GM18861 (cell line): ENCODE results near the gene ANGPTL2.
"Not testable (repeated sequence)": the region's sequence is repeated elsewhere in the genome, so short reads cannot be mapped to it uniquely, and the experiment has no call there.

Source experiments
- ATAC-seq: cut with Tn5 transposase; IDR thresholded peaks from one replicate; pipeline ENCODE4 v1.9.1; 2021; ENCODE audit not compliant: unreplicated experiment

ANGPTL2 gene

DNA sequence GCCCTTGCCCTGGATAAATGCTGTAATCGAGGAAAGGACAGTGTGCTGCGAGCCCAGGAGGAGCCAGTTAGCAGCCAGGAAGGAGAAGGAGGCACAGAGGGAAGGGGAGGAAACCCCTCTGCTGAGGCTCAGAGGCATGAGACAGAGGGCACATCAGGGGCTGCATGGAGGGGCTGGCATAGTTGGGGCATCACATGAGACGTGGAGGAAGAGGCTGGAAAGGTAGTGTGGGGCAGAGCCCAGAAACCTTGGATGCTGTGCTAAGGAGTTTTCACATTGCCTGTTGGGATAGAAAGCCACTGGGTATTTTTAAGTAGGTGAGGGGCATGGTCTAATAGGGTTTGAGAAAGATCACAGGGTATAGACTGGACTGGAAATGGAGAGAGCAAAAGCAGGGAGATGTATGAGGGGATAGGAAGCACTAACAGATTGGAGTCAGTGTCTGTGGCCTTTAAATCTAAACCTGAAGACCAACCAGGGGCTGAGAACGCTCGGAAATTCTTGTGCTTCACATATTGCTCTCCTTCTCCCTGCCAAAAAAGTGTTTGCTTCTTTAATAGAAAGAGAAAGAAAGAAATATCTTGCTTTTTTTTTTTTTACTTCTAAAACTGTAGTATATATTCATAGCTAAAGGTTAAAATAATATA is 33.0 kb upstream of the ANGPTL2 start:
- ATAC-seq: no peak

DNA sequence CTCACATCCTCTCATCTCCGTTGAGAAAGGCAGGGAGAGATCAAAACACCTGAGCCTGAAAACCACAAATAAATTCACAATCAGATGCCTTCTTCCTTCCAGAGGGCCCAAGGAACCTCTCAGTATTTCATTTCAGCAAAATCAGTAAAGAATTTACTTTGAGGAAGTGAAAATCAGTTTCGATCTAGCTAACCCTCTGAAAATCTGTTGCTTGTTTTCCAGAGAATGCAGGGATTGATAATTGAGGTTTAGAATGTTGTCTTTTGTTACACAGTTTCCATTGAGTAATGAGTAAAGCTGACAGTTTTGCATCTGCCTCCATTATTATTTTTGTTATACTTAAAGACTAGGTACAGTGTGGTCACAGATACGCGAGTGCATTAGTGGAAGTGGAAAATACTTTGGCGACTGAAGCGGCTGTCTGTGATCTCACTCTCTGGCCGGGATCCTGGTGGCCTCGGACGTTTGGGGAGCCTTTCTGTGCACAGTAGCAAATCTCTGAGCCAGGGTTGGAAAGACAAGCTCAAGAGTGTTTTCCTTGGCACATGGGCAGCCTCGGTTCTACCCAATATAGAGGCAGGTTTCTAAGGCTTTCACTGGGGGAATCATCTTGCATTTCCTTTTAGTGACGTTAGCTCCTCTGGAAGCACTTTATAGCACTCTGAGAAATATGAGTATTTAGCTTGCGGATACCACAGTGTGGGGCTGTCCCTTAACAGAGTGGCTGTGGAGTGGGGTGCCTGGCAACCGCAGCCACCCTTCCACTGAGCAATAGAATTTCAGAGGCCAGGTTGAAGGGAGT is 32.2 kb upstream of the ANGPTL2 start:
- ATAC-seq: no peak

DNA sequence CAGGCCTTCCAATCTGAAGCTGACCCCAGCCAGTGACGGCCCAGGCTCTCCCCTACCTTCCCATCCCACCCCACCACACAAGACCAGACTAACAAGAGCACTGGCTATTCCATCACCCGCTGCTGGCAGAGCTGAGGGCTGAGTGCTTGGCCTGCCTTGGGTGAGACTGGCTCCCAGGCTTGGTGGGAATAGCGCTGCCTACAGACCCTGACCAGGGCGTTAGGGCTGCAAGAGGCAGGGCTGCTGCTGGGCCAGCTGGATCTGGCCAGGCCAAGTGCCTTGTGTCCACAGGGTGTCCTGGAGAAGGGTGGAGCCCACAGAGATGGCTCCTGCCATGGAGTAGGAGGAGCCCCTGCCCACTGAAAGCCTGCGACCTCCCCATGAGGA is 31.6 kb upstream of the ANGPTL2 start:
- no peak for ATAC-seq

DNA sequence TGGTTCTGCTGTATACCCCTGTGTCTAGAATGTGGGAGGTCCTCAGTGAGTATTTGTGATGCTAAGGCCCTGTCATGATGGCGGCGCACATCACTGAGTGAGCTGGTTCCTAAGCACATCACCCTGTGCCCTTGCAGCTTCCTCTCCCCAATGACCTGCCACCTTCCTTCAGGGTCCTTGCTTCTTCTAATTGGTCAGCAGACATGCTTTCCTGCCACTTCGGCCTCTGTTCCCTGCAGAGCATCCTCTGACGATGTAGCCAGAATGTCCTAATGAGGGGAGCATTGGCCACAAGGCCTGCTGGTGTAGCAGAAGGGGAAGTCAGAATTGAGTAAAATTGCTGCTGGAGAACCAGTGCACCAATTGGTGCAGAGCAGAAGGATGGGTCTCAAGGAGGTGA is 31.1 kb upstream of the ANGPTL2 start:
- ATAC-seq: no peak

DNA sequence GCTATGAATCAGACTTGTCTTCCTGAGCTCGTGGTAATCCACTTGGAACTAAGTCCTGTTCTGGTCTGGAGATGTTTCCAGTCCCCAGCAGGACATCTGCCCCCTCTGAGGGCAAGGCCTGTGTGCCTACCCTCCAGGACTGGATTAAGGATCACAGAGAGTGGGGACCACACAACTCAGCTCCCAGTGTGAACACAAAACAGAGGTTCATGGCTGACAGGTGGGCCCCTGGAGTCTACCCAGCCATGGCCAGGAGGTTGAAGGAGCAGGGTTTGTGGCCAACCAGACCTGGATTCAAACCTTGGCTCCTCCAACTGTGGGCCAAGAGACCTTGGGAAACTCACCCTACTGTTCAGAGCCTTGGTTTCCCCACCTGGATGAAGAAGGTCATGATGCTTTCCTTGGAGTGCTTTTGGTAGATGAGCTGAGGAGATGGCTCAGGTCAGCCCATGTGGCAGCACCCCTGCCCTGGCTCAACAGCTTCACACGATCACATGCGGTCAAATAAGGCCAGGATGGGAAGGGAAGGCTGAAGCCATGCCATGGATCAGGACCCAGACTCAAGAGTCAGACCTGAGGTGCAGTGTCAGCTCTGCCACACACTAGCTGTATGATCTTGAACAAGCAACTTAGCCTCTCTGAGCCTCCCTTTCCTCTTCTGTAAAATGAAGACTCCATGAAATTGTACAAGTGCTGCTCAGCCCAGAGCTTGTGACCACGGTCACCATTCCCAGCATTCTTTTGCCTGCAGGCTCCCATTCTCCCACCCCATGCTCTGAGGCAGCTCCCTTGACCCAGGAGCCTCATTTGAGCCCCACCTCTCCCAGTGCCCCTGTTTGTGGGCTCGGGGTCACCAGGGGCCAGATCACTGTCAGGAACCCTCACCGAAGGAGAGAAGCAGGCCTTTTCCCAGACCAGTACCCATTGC is 27.3 kb upstream of the ANGPTL2 start:
- no peak for ATAC-seq

DNA sequence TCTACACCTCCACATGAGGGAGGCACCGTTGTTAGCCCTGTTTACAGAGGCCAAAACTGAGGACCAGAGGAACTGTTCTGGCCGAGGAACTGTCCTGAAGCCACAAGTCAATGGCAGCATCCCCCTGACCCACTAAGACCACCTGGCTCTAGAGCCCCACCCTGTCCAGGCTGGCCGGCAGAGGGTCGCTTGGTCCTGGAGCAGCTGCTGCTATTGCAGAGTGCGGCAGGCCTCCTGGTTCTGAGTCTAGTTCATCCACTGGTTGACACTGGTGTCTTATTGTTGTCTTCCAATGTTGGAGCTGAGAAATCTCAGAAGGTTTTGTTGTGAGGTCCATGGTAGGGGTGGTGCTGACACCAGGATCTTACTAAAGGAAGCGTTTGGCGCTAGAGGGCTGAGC is 26.6 kb upstream of the ANGPTL2 start:
- ATAC-seq: no peak

DNA sequence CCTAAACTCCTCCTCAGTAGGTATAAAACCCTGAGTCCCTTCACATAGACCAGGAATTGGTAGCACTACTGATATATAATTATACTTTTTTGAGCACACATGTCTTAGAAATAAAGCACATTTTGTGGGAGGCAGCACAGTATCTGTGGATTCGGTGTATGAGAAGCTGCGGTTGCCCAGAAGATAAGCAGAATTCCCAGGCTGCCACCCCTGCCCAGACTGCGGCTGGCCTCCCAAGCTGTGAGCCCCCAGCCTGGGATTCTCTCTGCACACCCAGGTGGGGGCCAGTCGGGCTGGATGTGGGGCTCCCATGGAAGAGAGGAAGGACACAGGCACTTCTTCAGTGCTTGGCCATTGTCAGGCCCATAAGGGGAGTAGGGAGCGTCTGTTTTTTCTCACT is 25.6 kb upstream of the ANGPTL2 start:
- ATAC-seq: no peak

DNA sequence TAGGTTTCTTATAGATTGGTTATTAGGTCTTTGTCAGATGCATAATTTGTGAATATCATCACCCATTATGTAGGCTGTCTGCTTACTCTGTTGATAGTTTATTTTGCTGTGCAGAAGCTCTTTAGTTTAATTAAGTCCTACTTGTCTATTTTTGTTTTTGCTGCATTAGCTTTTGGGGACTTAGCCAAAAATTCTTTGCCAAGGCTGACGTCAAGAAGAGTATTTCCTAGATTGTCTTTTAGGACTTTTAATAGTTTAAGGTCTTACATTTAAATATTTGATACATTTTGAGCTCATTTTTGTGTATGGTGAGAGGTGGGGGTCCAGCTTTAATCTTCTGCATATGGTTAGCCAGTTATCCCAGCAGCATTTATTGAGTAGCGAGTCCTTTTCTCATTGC is 24.8 kb upstream of the ANGPTL2 start:
- no peak for ATAC-seq

DNA sequence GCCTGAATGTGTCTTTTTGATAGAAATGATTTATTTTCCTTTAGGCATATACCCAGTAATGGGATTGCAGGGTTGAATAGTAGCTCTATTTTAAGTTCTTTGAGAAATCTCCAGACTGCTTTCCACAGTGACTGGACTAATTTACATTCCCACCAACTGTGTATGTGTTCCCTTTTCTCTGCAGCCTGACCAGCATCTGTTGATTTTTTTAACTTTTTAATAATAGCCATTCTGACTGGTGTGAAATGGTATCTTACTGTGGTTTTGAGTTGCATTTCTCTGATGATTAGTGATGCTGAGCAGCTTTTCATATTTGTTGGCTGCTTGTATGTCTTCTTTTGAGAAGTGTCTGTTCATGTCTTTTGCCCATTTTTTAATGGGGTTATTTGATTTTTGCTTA is 24.4 kb upstream of the ANGPTL2 start:
- not testable (repeated sequence) for ATAC-seq

DNA sequence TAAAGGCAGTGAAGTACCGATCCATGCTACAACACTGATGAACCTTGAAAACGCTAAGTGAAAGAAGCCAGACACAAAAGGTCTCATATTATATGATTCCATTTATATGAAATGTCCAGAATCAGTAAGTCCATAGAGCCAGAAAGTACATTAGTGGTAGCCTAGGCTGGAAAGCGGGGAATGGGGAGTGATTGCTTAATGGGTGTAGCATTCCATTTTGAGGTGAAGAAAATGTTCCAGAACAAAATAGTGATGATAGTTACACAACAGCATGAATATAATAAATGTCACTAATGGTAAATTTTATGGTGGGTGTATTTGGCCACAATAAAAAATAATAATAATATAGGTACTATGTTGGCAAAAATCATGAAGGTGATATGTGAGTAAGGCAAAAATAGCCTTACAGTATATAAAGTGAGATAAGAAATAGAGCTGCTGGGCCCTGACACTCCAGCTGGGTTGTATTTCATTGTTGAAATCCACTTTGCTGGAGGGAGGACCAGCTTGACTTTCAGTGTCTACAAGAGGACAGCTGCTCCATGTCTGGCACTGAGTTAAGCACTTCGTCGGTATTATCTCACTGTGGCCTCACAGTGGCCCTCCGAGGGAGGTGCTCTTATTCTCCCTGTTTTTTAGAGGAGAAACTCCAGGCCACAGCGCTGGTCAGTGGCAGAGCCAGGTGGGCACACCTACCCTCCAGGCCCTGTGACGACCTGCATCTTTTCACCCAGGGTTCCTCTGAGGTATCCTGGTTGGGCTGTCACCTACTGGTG is 22.4 kb upstream of the ANGPTL2 start:
- ATAC-seq: no peak

DNA sequence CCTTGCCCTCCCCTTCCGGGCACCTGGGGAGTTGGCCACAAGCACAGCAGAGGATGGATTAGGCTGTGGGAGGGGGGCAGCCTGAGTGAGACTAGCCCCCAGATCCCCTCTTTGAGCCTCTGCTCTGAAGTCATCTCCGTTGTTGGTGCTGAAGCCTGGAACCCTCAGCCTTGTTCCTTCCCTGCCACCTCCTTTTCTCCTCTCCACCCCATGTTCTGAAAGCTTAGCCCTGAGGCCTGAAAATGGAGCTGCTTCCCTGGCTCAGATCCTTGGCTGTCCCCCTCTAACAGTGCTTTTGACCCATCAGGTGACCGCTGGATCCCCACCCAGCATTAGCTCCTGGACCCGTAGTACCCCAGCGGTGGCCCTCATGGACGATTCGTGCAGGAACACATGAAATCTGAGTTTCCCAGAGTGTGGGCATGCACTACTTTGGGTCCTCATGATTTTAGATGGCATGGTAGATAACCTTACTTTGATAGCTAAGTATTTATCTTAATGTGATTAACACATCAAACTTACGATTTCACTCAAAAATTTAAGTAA is 21.6 kb upstream of the ANGPTL2 start:
- no peak for ATAC-seq

DNA sequence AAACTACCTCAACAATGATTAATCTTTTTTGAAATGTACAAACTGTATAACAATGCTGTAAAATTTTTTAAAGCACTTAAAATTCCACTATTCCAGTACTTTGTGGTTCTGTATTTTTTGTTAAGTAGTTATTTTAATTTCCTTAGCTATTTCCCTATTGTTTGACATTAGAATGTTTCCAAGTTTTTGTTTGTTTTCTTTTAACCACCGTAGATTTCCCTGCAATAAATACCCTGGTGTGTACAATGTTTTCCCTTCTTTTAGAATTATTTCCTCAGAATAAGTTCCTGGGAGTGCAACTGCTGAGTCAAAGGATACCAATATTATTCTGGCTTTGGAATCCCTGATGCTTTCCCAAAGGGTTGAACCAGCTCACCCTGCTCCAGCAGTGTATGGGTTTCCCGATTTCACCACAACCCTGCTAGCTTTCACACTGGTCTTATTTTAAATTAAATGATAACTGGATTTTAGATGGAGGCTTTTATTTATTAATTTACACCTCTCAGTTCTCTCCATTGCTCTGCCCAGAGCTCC is 20.6 kb upstream of the ANGPTL2 start:
- ATAC-seq: no peak

DNA sequence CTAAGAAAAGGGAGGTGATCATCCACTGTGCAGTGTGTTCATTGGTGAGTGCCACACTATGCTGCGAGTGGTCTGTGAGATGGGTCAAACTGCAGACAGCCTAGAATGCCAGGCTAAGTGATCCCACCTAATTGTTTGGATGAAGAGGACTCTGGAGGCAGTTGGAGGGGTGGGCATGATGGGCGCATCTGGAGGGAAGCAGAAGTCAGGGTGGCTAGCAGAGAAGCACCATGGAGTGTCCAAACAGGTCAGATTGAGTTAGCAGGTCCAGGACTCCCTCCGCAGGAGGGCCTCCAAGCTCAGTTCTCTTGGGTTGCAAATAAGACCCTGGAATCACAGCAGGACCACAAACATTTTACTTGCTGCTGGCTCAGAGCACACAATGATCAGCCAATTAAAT is 19.9 kb upstream of the ANGPTL2 start:
- no peak for ATAC-seq

DNA sequence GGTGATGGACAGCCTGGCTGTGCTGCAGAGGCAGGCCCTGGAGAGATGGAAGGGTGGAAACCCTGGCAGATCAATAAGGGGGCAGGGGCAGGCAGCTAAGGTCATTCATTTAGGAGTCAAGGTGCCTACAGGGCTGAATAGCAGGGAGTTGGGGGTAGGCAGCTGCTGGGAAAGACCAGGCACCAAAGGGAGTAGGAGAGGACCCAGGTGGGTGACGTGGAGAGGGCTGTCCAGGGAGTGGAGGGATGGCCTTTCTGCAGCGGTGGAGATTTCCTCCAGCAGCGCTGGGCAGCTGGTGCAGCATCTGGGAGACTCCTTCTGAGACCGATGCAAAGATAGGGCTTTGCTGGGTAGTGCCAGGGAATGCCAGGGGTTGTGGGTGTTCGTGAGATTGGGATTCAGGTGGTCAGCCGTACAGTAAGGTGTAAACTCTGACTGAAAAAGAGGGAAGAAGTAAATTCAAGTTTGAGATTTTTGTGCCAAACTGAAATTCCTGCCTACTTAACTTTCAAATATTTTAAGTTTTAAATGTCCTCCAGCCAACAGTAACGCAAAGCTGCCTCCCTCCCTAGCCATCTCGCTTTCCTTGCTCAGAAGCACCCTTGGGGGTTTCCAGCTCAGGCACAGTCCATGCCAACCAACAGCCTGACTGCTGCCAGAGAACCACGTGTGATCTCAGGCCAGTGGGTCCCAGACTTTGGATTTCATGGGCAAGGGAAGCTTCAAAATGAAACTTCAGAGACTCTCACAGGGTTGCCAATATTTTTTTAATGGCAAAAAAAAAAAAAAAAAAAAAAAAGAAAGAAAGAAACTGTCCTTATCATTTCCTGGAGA is 18.6 kb upstream of the ANGPTL2 start:
- no peak for ATAC-seq

DNA sequence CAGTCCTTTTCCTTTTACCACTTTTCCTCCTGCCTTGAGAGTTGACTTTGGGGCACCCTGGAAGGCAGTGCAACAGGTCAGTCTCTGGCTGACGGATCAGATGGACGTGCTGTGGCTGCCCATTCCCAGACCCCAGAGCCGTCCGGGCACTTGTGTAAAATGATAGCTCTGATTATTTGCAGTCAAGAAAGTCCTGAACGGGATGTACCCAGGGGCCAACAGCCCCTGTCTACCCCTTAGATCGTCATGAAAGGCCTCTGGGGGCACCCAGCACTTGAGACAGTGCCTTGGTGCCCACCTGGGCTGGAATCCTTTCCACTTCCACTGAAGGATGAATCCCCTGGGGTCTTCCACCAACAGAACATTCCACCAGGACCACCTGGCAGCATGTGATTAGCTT is 17.7 kb upstream of the ANGPTL2 start:
- no peak for ATAC-seq

DNA sequence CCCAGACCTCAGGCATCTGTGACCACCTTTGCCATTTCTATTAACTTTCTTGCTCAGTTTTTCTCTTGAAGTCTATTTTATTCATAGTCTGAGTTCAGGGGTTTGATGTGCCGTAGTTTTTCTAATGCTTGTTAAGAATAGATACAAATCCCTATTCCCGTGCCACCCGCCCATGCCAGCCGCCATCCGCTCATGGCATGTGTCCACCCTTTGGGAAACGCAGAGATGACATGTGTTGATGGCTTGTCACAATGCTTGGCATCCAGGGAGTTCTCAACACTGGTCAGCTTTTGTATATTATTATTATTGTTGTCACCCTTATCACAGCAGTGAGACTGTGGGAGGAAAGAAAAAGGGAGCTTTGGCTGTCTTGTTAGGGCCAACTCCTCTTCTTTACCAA is 17.3 kb upstream of the ANGPTL2 start:
- no peak for ATAC-seq

DNA sequence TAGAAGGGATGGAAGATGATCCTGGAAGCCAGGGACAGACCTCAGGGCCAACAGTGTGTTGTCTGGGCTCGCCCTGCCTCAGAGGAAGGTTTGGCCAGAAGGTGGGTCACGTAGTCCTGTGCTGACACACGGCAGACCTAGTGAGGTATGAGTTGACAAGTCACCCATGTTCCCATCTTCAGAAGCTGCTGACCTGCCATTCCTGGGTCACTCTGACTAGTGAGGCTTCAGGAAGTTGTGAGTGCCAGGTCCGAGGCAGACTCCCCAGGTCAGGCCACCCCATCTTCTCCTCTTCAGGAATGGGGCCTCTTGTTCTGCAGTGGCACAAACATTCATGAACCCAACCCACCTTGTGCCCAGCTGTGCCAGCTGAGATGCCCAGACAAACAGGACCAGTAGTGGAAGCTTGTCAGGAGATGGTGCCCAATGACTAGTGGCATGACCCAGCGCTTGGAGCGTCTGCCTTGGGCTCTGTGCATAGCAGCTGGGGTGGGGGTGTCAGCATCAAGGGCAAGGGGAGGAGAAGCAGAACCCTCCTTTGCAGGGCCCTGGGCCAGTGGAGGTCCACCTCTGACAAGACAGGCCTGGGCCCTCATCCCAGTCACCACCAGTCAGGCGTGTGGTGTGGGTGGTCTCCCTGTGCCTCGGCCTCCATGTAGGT is 16.8 kb upstream of the ANGPTL2 start:
- no peak for ATAC-seq

DNA sequence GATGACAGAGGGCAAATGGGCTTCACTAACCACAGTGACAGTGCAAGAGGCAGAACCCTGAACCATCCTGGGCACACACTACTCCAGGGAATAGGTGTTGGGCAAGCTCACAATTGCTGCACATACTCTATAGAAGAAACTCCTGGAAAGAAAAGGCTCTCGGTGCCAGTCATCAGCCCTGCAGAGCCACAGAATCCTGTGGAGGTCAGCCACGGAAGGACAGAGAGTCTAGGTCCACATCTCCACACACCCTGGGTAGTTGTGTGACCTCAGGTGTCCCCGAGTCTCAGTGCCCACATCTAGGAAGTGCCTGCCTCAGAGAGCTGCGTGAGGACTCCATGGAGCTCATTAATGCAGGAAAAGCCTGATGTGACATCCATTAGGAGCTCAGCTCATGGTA is 16.0 kb upstream of the ANGPTL2 start:
- no peak for ATAC-seq
